Rectal smooth muscle tissue (tissue), 1 donor: ENCODE results near the gene TACR3.
"Not testable (repeated sequence)": the region's sequence is repeated elsewhere in the genome, so short reads cannot be mapped to it uniquely, and the experiment has no call there.

Experiments
- H3K27ac ChIP-seq: one replicate; pipeline ENCODE4 v1.7.0; 2013; ENCODE audit warnings: low read depth, low read length, inconsistent platforms
- H3K27me3 ChIP-seq: one replicate; pipeline ENCODE4 v1.7.0; 2013; ENCODE audit warnings: low read length; ENCODE audit not compliant: control insufficient read depth, insufficient read depth
- H3K36me3 ChIP-seq: one replicate; pipeline ENCODE4 v1.7.0; 2013; ENCODE audit warnings: low read length; ENCODE audit not compliant: control insufficient read depth, insufficient read depth
- H3K4me1 ChIP-seq: one replicate; pipeline ENCODE4 v1.7.0; 2013; ENCODE audit warnings: low read length; ENCODE audit not compliant: control insufficient read depth, insufficient read depth
- H3K4me3 ChIP-seq: one replicate; pipeline ENCODE4 v1.7.0; 2013; ENCODE audit warnings: low read length
- H3K9ac ChIP-seq: one replicate; pipeline ENCODE4 v1.7.0; 2013; ENCODE audit warnings: low read length

TACR3 gene

GRCh38 chr4:103719830-103720207, at the start of gene TACR3:
TSS of gene TACR3 (minus strand) at chr4:103719985. CDS start at chr4:103719675, 310 bp downstream.
- Histone ChIP-seq H3K27ac (no peak within 1 kb of the TSS), H3K4me3 (peak within 1 kb of the TSS; percentile 48), H3K27me3 (no peaks in the 10 kb centered on the region), H3K36me3 (no peaks in the 10 kb centered on the region), H3K4me1 (no peaks in the 10 kb centered on the region), H3K9ac (no peak within 1 kb of the TSS)

GRCh38 chr4:103757631-103758030, 37.8 kb upstream of the TACR3 start:
- Histone ChIP-seq H3K9ac (no peak overlapping the region), H3K4me3 (no peak overlapping the region), H3K27me3 (no peaks in the 10 kb centered on the region), H3K27ac (no peak overlapping the region), H3K36me3 (no peaks in the 10 kb centered on the region), H3K4me1 (no peaks in the 10 kb centered on the region)

GRCh38 chr4:103756741-103757140, 37.0 kb upstream of the TACR3 start:
- no peak overlapping the region for H3K9ac ChIP-seq
- no peaks in the 10 kb centered on the region for H3K36me3 ChIP-seq
- H3K27ac ChIP-seq: no peak overlapping the region
- no peaks in the 10 kb centered on the region for H3K4me1 ChIP-seq
- no peaks in the 10 kb centered on the region for H3K27me3 ChIP-seq
- H3K4me3 ChIP-seq: no peak overlapping the region

- no peaks in the 10 kb centered on the region for H3K4me1 ChIP-seq
- no peaks in the 10 kb centered on the region for H3K36me3 ChIP-seq
- no peaks in the 10 kb centered on the region for H3K27me3 ChIP-seq
- no peak overlapping the region for H3K27ac ChIP-seq
- no peak overlapping the region for H3K9ac ChIP-seq
- H3K4me3 ChIP-seq: no peak overlapping the region
Observed at GRCh38 chr4:103754844-103755243, 35.1 kb upstream of the TACR3 start.

GRCh38 chr4:103753868-103754653, 34.3 kb upstream of the TACR3 start:
- no peaks in the 10 kb centered on the region for H3K27me3 ChIP-seq
- no peak overlapping the region for H3K4me3 ChIP-seq
- H3K9ac ChIP-seq: no peak overlapping the region
- H3K4me1 ChIP-seq: no peaks in the 10 kb centered on the region
- no peak overlapping the region for H3K27ac ChIP-seq
- no peaks in the 10 kb centered on the region for H3K36me3 ChIP-seq

- not testable (repeated sequence) for H3K27me3 ChIP-seq, H3K27ac ChIP-seq, H3K9ac ChIP-seq, H3K4me1 ChIP-seq, H3K36me3 ChIP-seq, H3K4me3 ChIP-seq
Observed at GRCh38 chr4:103723150-103723549, 3.4 kb upstream of the TACR3 start.

- Histone ChIP-seq H3K4me1 (no peaks in the 10 kb centered on the region), H3K27ac (no peak overlapping the region), H3K9ac (no peak overlapping the region), H3K36me3 (no peaks in the 10 kb centered on the region), H3K27me3 (no peaks in the 10 kb centered on the region), H3K4me3 (no peak overlapping the region)
Observed at GRCh38 chr4:103721251-103721650, 1.5 kb upstream of the TACR3 start.

- Histone ChIP-seq H3K4me3 (no peak overlapping the region), H3K36me3 (no peaks in the 10 kb centered on the region), H3K9ac (no peak overlapping the region)
Observed at GRCh38 chr4:103720661-103721060, 876 bp upstream of the TACR3 start.

GRCh38 chr4:103719105-103719829, 518 bp downstream of the TACR3 start:
- Histone ChIP-seq H3K9ac (no peak overlapping the region), H3K27me3 (no peaks in the 10 kb centered on the region), H3K4me1 (no peaks in the 10 kb centered on the region), H3K36me3 (no peaks in the 10 kb centered on the region), H3K4me3 (peak overlapping the region; percentile 48), H3K27ac (no peak overlapping the region)

More at GRCh38 chr4:103720661-103721060, 876 bp upstream of the TACR3 start:
- H3K27me3 ChIP-seq: no peaks in the 10 kb centered on the region
- H3K4me1 ChIP-seq: no peaks in the 10 kb centered on the region
- no peak overlapping the region for H3K27ac ChIP-seq

GRCh38 chr4:103692615-103693014, 27.2 kb downstream of the TACR3 start:
- no peak overlapping the region for H3K27ac ChIP-seq
- no peaks in the 10 kb centered on the region for H3K4me1 ChIP-seq
- no peaks in the 10 kb centered on the region for H3K36me3 ChIP-seq
- no peak overlapping the region for H3K4me3 ChIP-seq
- H3K9ac ChIP-seq: no peak overlapping the region
- no peaks in the 10 kb centered on the region for H3K27me3 ChIP-seq

- H3K4me3 ChIP-seq: no peak overlapping the region
- no peaks in the 10 kb centered on the region for H3K4me1 ChIP-seq
- no peaks in the 10 kb centered on the region for H3K27me3 ChIP-seq
- H3K27ac ChIP-seq: no peak overlapping the region
- H3K9ac ChIP-seq: no peak overlapping the region
- no peaks in the 10 kb centered on the region for H3K36me3 ChIP-seq
Observed at GRCh38 chr4:103673983-103674382, 45.8 kb downstream of the TACR3 start.

- H3K4me1 ChIP-seq, H3K9ac ChIP-seq, H3K36me3 ChIP-seq, H3K4me3 ChIP-seq, H3K27ac ChIP-seq, H3K27me3 ChIP-seq: not testable (repeated sequence)
Observed at GRCh38 chr4:103666764-103667163, 53.0 kb downstream of the TACR3 start.
